BE2C (cell line): ENCODE data around the gene FIG4. TPM values are rescaled to one million over a fixed set of nuclear protein-coding genes. Genes with fewer than 3 reads are reported as not detected.
A peak's percentile ranks its signal among the peaks of the same experiment; 100 is the strongest.

Source experiments
- DNase-seq: peaks from one replicate; pipeline ENCODE4 v3.0.0-alpha.2; 2020
- H3K27me3 ChIP-seq: fragments of 250-450 bp; sonication (Bioruptor Pico); 2 replicates; pipeline ENCODE4 v1.5.1; 2020; ENCODE audit warnings: mild to moderate bottlenecking
- H3K36me3 ChIP-seq: fragments of 250-450 bp; sonication (Bioruptor Pico); 2 replicates; pipeline ENCODE4 v1.5.1; 2020; ENCODE audit warnings: mild to moderate bottlenecking
- H3K4me1 ChIP-seq: fragments of 250-450 bp; sonication (Bioruptor Pico); 2 replicates; pipeline ENCODE4 v1.5.1; 2020
- H3K4me3 ChIP-seq: 2 replicates; pipeline ENCODE4 v1.5.1; 2011; ENCODE audit warnings: low read depth, low read length
- H3K9me3 ChIP-seq: fragments of 250-450 bp; sonication (Bioruptor Pico); 2 replicates; pipeline ENCODE4 v1.5.1; 2020
- CTCF ChIP-seq: IDR thresholded peaks from 2 replicates; pipeline ENCODE4 v1.5.1; 2012; ENCODE audit warnings: mild to moderate bottlenecking, low read depth, low read length
- polyA plus RNA-seq: library from polyadenylated mRNA; unstranded; fragments of >200 nt; gene quantifications from one replicate; pipeline ENCODE4 v1.2.1, GENCODE V29; 2012; ENCODE audit warnings: low read depth, missing spikeins; ENCODE audit not compliant: insufficient read length, insufficient read depth

The FIG4 gene
- polyA plus RNA-seq, result 0.43 TPM

DNA sequence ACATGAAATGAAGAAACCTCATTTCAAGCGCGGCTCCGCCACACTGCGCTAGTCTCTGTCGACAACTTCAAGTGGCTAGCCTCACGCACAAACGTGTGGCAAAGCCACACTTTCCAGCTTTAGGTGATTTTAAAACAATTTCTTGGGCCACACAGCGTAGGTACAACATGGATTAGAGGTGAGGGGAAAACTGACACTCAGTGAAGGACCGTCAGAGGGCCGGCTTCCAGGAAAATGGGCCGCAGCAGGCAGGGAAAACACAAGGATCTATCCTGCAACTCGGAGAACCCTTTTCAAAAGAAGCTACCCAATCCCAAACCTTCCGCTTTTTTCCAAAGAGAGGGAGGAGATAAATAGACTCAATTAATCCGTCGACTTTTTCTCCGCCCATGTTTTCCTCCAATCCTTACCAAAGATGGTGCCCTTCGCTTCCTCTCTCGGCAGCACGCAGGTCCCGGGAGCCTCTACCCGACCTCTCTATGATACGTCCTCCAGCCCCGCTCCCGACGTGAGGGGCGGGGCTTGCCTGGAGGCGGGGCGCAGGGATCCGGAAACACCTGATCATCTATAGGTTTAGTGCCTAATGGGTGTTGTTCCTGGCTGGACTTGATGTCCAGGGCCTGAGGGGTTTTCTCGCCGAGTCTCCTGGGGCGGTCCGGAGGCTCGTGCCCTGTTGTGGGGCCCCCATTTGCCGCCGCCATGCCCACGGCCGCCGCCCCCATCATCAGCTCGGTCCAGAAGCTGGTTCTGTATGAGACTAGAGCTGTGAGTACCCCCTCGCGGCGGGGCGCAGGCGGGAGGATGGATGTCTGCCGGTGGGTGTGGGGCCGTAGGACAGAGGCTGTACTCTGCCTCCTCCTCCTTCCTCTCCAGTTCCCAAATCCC, at the start of gene FIG4, which contains the start of gene AK9:
Gene FIG4 (plus strand): TSS at position 560 of the 885 bp plus-strand sequence. CDS start 140 bp downstream, at position 700.
Gene AK9 (minus strand): TSS at position 466 of the 885 bp plus-strand sequence. CDS start 15,457 bp downstream, outside the sequence.
- no peak for TF ChIP-seq CTCF
- DNase-seq, result peak; percentile 91

DNA sequence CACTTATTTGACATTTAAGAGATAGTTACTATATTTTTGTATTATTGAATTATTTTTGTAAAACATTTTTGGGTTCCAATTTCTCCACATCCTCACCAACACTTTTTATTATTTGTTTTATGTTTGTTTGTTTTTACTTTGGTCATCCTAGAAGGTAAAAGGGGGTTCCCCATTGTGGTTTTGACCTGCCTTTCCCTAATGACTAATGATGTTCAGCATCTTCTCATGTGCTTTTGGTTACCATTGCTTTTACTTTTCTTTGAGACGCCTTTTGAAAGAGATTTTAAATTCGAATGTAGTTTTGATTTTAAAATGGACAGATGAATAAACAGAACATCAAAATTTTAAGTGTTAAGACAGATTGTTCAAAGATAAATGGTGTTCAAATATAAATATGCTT, 47.0 kb upstream of the FIG4 start:
- Histone ChIP-seq H3K9me3 (no peaks in the 10 kb centered on the region), H3K4me1 (no peaks in the 10 kb centered on the region), H3K27me3 (no peaks in the 10 kb centered on the region), H3K4me3 (no peak overlapping the region), H3K36me3 (no peaks in the 10 kb centered on the region)
- no peak for DNase-seq
- no peak for TF ChIP-seq CTCF

More for the DNA sequence above, at the start of gene FIG4, which contains the start of gene AK9:
- no peaks in the 10 kb centered on the region for H3K36me3 ChIP-seq
- H3K9me3 ChIP-seq, result no peaks in the 10 kb centered on the region
- H3K27me3 ChIP-seq, result no peaks in the 10 kb centered on the region
- no peaks in the 10 kb centered on the region for H3K4me1 ChIP-seq
- H3K4me3 ChIP-seq, result peak within 1 kb of the TSS; percentile 99

GRCh38 chr6:109653264-109653663, 37.8 kb upstream of the FIG4 start:
- Histone ChIP-seq H3K4me3 (no peak overlapping the region), H3K36me3 (no peaks in the 10 kb centered on the region), H3K4me1 (no peaks in the 10 kb centered on the region), H3K27me3 (no peaks in the 10 kb centered on the region), H3K9me3 (no peaks in the 10 kb centered on the region)
- no peak for DNase-seq
- no peak for TF ChIP-seq CTCF

- no peak for TF ChIP-seq CTCF
- no peaks in the 10 kb centered on the region for H3K36me3 ChIP-seq
- H3K4me3 ChIP-seq, result no peak overlapping the region
- no peak for DNase-seq
- H3K4me1 ChIP-seq, result no peaks in the 10 kb centered on the region
- H3K27me3 ChIP-seq, result no peaks in the 10 kb centered on the region
- no peaks in the 10 kb centered on the region for H3K9me3 ChIP-seq
These were observed 35.3 kb upstream of the FIG4 start for GRCh38 chr6:109655761-109656262.

GRCh38 chr6:109660526-109661320, 30.4 kb upstream of the FIG4 start:
- no peaks in the 10 kb centered on the region for H3K36me3 ChIP-seq
- no peaks in the 10 kb centered on the region for H3K9me3 ChIP-seq
- no peak for DNase-seq
- H3K4me1 ChIP-seq, result no peaks in the 10 kb centered on the region
- H3K4me3 ChIP-seq, result no peak overlapping the region
- TF ChIP-seq CTCF, result no peak
- no peaks in the 10 kb centered on the region; the same call in 1 of the 2 replicates for H3K27me3 ChIP-seq
